Testis (tissue), 2 donors: ENCODE measurements around the gene IRF1.

Source experiments
- CTCF ChIP-seq, 3 experiments: fragments of 450-650 bp in 2 of 3; fragments of 200-600 bp in 1 of 3; sonication (generic) in 1 of 3; IDR thresholded peaks; one replicate each; pipeline ENCODE4 v1.5.1; 2016 to 2019; ENCODE audit warnings: antibody characterized with exemption in 3 of 3, mild to moderate bottlenecking in 2 of 3, moderate library complexity in 1 of 3
- POLR2A ChIP-seq: fragments of 450-650 bp; IDR thresholded peaks from one replicate; pipeline ENCODE4 v1.6.1; 2017; ENCODE audit warnings: antibody characterized with exemption, mild to moderate bottlenecking, moderate library complexity

DNA sequence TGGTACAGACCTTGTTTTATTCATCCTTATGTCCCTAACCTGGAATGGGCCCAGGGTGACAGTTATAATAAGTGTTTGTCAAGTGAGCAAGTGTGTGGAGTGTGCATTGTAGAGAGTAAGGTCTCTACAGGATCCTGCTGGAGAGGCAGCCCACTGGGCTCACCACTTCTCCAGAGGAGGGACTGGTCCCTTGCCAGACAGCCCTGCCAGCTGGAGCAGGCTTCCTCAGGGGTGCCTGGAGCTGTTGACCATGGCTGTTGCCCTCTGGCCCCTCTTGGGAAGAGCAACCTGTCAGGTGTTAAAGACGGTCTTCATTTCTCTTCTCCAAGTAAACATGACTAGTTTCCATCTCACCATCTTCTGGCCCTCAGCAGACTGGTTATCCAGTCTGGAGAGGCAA lies 20.0 kb downstream of the IRF1 start:
- TF ChIP-seq CTCF (IDR thresholded peaks at IDR 0.05) (no peak), POLR2A (no peak)
